Upper lobe of left lung (tissue), 6 donors: ENCODE measurements around the gene MSTN. TPM values are rescaled to one million over a fixed set of nuclear protein-coding genes. Genes with fewer than 3 reads are reported as not detected.

ENCODE experiments used
- ATAC-seq, 2 donors: fragments of 200-7000 bp; cut with Tn5 transposase; one replicate each; pipeline ENCODE4 v1.9.1; 2022; ENCODE audit warnings: mild to moderate bottlenecking in 2 of 2, moderate library complexity in 2 of 2; ENCODE audit not compliant: low FRiP score in 2 of 2
- DNase-seq, 2 donors: peaks; one replicate each; pipeline ENCODE4 v3.0.0-alpha.2; 2019 to 2020
- H3K27ac ChIP-seq, 4 donors: fragments of 200-600 bp; sonication (generic); one replicate each; pipeline ENCODE4 v1.5.1; 2016 to 2019
- H3K27me3 ChIP-seq, 4 donors: fragments of 200-600 bp; sonication (generic); one replicate each; pipeline ENCODE4 v1.5.1; 2017 to 2019
- H3K36me3 ChIP-seq, 4 donors: fragments of 200-600 bp; sonication (generic); one replicate each; pipeline ENCODE4 v1.5.1; 2016 to 2019
- H3K4me1 ChIP-seq, 4 donors: fragments of 200-600 bp; sonication (generic); one replicate each; pipeline ENCODE4 v1.5.1; 2018 to 2019
- H3K4me3 ChIP-seq, 4 donors: fragments of 200-600 bp; sonication (generic); one replicate each; pipeline ENCODE4 v1.5.1; 2017 to 2019; ENCODE audit warnings: mild to moderate bottlenecking in 2 of 4, moderate library complexity in 1 of 4
- H3K9me3 ChIP-seq, 4 donors: fragments of 200-600 bp; sonication (generic); one replicate each; pipeline ENCODE4 v1.5.1; 2018 to 2019
- CTCF ChIP-seq, 6 experiments: fragments of 450-650 bp in 4 of 6; fragments of 200-600 bp in 2 of 6; sonication (generic) in 2 of 6; IDR thresholded peaks; one replicate each; pipeline ENCODE4 v1.5.1; 2016 to 2019; ENCODE audit warnings: antibody characterized with exemption in 6 of 6
- EP300 ChIP-seq, 4 donors: sonication (generic); formaldehyde crosslinking; IDR thresholded peaks; one replicate each; pipeline ENCODE4 v1.5.1; 2017; ENCODE audit warnings: antibody characterized with exemption in 4 of 4, control low read depth in 2 of 4
- POLR2A ChIP-seq, 4 donors: fragments of 450-650 bp; IDR thresholded peaks; one replicate each; pipeline ENCODE4 v1.5.1; 2016 to 2017; ENCODE audit warnings: antibody characterized with exemption in 4 of 4, mild to moderate bottlenecking in 2 of 4
- POLR2AphosphoS5 ChIP-seq, 2 donors: sonication (generic); formaldehyde crosslinking; IDR thresholded peaks; one replicate each; pipeline ENCODE4 v1.5.1; 2017; ENCODE audit warnings: antibody characterized with exemption in 2 of 2
- WGBS, 2 donors: methylation state at CpG; one replicate each; pipeline ENCODE4 v1.1.5; 2017 to 2018; 5-methylcytosine and 5-hydroxymethylcytosine counted together
- total RNA-seq, 6 donors: library from RNA; depleted of rRNA in 4 of 6; stranded (reverse); fragments of >200 nt in 4 of 6; gene quantifications; one replicate each; pipeline versions ENCODE4 v1.1.0 to v1.2.1, GENCODE V29; 2016 to 2021
- donor health status: DM: no; HTN: no; CAD: no; lungs with moderate emphysema.
- donor health status: DM: no; HTN: yes; CAD: no; lungs with severe emphysema.

The MSTN gene
- total RNA-seq, 6 donors from 2014 or later: 0.13 to 0.39 (median 0.33) TPM; not detected in 3

GRCh38 chr2:190084704-190085103 is 22.2 kb upstream of the MSTN start:
- H3K27ac ChIP-seq: no peak overlapping the region
- H3K9me3 ChIP-seq: no peaks in the 10 kb centered on the region
- H3K36me3 ChIP-seq: no peaks in the 10 kb centered on the region
- DNase-seq: no peak
- no peaks in the 10 kb centered on the region for H3K27me3 ChIP-seq
- ATAC-seq: no peak
- H3K4me1 ChIP-seq: no peaks in the 10 kb centered on the region
- 47 to 49% methylated on average over 2 of the region's 2 CpGs for WGBS, 2 donors
- no peak for TF ChIP-seq EP300 (IDR thresholded peaks at IDR 0.05)
- TF ChIP-seq POLR2A (IDR thresholded peaks at IDR 0.05): no peak
- no peak for TF ChIP-seq CTCF (IDR thresholded peaks at IDR 0.05)
- no peak for TF ChIP-seq POLR2AphosphoS5 (IDR thresholded peaks at IDR 0.05)
- H3K4me3 ChIP-seq: no peak overlapping the region

- DNase-seq (no peak), ATAC-seq (no peak)
- no peaks in the 10 kb centered on the region for H3K27me3 ChIP-seq
- no peak overlapping the region for H3K27ac ChIP-seq
- no peaks in the 10 kb centered on the region for H3K4me1 ChIP-seq
- no peaks in the 10 kb centered on the region for H3K36me3 ChIP-seq
- H3K9me3 ChIP-seq: no peaks in the 10 kb centered on the region
- H3K4me3 ChIP-seq: no peak overlapping the region
- no peak for TF ChIP-seq POLR2A (IDR thresholded peaks at IDR 0.05)
- TF ChIP-seq POLR2AphosphoS5 (IDR thresholded peaks at IDR 0.05): no peak
- no peak for TF ChIP-seq CTCF (IDR thresholded peaks at IDR 0.05)
- TF ChIP-seq EP300 (IDR thresholded peaks at IDR 0.05): no peak
- WGBS, 2 donors: 100% methylated on average over 1 of the region's 1 CpG
Observed at GRCh38 chr2:190082118-190082517, 19.6 kb upstream of the MSTN start.

GRCh38 chr2:190080527-190081049 is 18.1 kb upstream of the MSTN start:
- no peak for DNase-seq

DNA sequence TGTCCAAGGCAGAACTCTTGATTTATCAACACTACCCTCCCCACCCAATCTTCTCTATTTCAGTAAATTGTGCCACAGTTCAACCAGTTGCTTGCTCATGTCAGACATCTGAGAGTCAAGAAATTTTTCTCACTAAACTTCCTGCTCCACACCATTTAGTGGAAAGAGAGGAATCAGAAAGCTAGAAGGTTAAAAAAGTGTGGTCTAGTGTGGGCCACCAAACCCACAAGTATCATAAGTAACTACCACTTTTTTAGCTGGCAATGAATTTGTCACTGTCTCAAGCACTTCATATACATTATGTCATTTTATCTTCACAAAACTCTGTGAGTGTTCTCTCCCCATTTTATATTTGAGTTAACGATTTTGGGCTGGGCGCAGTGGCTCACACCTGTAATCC is 16.6 kb upstream of the MSTN start:
- WGBS, 2 donors: 94 to 95% methylated on average over 2 of the region's 2 CpGs
- no peaks in the 10 kb centered on the region for H3K9me3 ChIP-seq
- ATAC-seq (no peak), DNase-seq (no peak)
- no peaks in the 10 kb centered on the region for H3K27me3 ChIP-seq
- no peaks in the 10 kb centered on the region for H3K36me3 ChIP-seq
- H3K27ac ChIP-seq: no peak overlapping the region
- no peak overlapping the region for H3K4me3 ChIP-seq
- no peaks in the 10 kb centered on the region for H3K4me1 ChIP-seq
- TF ChIP-seq EP300 (IDR thresholded peaks at IDR 0.05) (no peak), POLR2AphosphoS5 (IDR thresholded peaks at IDR 0.05) (no peak), CTCF (IDR thresholded peaks at IDR 0.05) (no peak), POLR2A (IDR thresholded peaks at IDR 0.05) (no peak)

More at GRCh38 chr2:190080527-190081049, 18.1 kb upstream of the MSTN start:
- no peak for TF ChIP-seq POLR2AphosphoS5 (IDR thresholded peaks at IDR 0.05)
- no peak for TF ChIP-seq EP300 (IDR thresholded peaks at IDR 0.05)
- TF ChIP-seq POLR2A (IDR thresholded peaks at IDR 0.05): no peak
- no peak for TF ChIP-seq CTCF (IDR thresholded peaks at IDR 0.05)
- H3K36me3 ChIP-seq: no peaks in the 10 kb centered on the region
- no peak overlapping the region for H3K27ac ChIP-seq
- no peaks in the 10 kb centered on the region for H3K4me1 ChIP-seq
- H3K9me3 ChIP-seq: no peaks in the 10 kb centered on the region
- no peak for ATAC-seq
- H3K27me3 ChIP-seq: no peaks in the 10 kb centered on the region
- H3K4me3 ChIP-seq: no peak overlapping the region

DNA sequence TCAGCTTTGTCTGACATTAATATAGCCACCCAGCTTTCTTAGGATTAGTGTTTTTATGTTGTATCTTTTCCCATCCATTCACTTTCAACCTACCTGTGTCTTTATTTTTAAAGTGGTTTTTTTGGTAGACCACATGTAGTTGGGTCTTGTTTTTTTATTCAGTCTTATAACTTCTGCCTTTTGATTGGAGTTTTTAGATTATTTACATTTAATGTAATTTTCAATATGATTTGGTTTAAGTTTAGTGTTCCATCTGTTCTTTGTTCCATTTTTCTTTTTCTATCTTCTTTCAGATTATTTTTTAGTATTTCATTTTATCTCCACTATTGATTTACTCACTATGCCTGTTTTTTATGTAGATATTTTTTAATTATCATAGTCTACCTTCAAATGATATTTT is 13.1 kb upstream of the MSTN start:
- DNase-seq (no peak), ATAC-seq (no peak)
- H3K4me3 ChIP-seq: no peak overlapping the region
- H3K36me3 ChIP-seq: no peaks in the 10 kb centered on the region
- H3K27me3 ChIP-seq: no peaks in the 10 kb centered on the region
- no peaks in the 10 kb centered on the region for H3K4me1 ChIP-seq
- TF ChIP-seq POLR2A (IDR thresholded peaks at IDR 0.05) (no peak), EP300 (IDR thresholded peaks at IDR 0.05) (no peak), POLR2AphosphoS5 (IDR thresholded peaks at IDR 0.05) (no peak), CTCF (IDR thresholded peaks at IDR 0.05) (no peak)
- H3K27ac ChIP-seq: no peak overlapping the region
- H3K9me3 ChIP-seq: no peaks in the 10 kb centered on the region
